Stimulated activated CD4-positive, alpha-beta T cell treated with anti-CD3 and anti-CD28 coated beads, Interleukin-1b, Interleukin-23, amount 100 ng/mL, for 24 hours (primary cell): Measurements from ENCODE around the gene CGREF1.

ENCODE experiments used
- DNase-seq, 4 experiments: peaks; one replicate each; pipeline ENCODE4 v3.0.0-alpha.2; 2020; ENCODE audit warnings: low read depth in 4 of 4, low spot score in 1 of 4

Gene CGREF1

GRCh38 chr2:27089111-27089954 lies 29.6 kb downstream of the CGREF1 start:
- no peak for DNase-seq

GRCh38 chr2:27088634-27089033 lies 30.3 kb downstream of the CGREF1 start:
- DNase-seq: no peak

- DNase-seq: no peak
Observed at GRCh38 chr2:27087823-27088410, 31.0 kb downstream of the CGREF1 start.

GRCh38 chr2:27086724-27087593 lies 32.0 kb downstream of the CGREF1 start, which contains the start of gene KHK:
Gene KHK (plus strand): TSS chr2:27086772. CDS start chr2:27087260, 488 bp downstream.
- DNase-seq: no peak

GRCh38 chr2:27086090-27086723 lies 32.7 kb downstream of the CGREF1 start:
- DNase-seq: peak; percentile 91 to 98 (median 96)

- peak in 2 of 4 experiments; percentile 28 for DNase-seq
Observed at GRCh38 chr2:27085673-27086089, 33.2 kb downstream of the CGREF1 start.

GRCh38 chr2:27085062-27085672 lies 33.8 kb downstream of the CGREF1 start:
- DNase-seq: no peak

- DNase-seq: no peak
Observed at GRCh38 chr2:27084297-27085061, 34.4 kb downstream of the CGREF1 start.

- no peak for DNase-seq
Observed at GRCh38 chr2:27083410-27084296, 35.3 kb downstream of the CGREF1 start.

GRCh38 chr2:27082773-27083409 lies 36.0 kb downstream of the CGREF1 start:
- no peak for DNase-seq

GRCh38 chr2:27081984-27082772 lies 36.8 kb downstream of the CGREF1 start:
- DNase-seq: no peak

- no peak for DNase-seq
Observed at GRCh38 chr2:27080603-27080936, 38.4 kb downstream of the CGREF1 start.

GRCh38 chr2:27080140-27080469 lies 38.8 kb downstream of the CGREF1 start:
- DNase-seq: no peak

GRCh38 chr2:27079233-27080139 lies 39.4 kb downstream of the CGREF1 start:
- DNase-seq: no peak

- DNase-seq: no peak
Observed at GRCh38 chr2:27078267-27079194, 40.4 kb downstream of the CGREF1 start, which contains the start of gene EMILIN1. Gene EMILIN1 (plus strand): TSS chr2:27078615. CDS start chr2:27079066, 451 bp downstream.

- no peak for DNase-seq
Observed at GRCh38 chr2:27077231-27077630, 41.7 kb downstream of the CGREF1 start.
